Activated T-cell treated with anti-CD3 and anti-CD28 coated beads, Interleukin-2, amount 50 U/mL, for 48 hours (primary cell): ENCODE data around the gene FMOD.

Experiments
- DNase-seq, 2 experiments: peaks; one replicate each; pipeline ENCODE4 v3.0.0-alpha.2; 2020

Gene FMOD

DNA sequence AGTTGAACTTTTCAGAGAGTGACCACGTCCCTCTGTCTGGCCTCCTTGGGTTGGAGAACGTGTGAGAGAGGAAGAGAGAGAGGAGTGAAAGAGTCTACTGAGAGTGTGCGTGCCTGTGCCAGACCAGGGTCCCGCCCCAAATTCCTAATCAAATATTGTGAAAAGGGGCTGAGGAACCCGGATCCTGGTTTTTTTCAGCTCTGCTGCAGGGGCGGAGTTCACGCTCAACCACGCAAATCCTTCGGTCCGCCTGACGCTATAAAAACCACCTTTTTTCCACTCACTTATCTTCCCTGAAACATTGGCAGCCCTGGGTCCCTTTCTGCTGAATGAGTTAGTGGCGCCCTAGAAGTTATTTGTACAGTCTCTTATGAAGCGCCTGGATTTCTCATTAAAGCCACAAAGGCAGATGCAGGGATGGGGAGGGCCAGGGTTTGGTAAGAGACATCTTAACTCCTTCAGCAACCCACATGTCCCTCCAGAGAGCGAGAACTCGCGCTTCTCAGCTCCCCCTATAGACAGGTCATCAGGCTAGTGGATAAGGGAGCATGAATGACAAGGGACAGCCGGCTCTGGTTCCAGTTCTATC, at the start of gene FMOD:
Gene FMOD (minus strand): TSS at position 86 of the 589 bp plus-strand sequence. CDS start 2,852 bp downstream, outside the sequence.
- no peak for DNase-seq

GRCh38 chr1:203396595-203397194, 45.8 kb upstream of the FMOD start:
- DNase-seq, result no peak

GRCh38 chr1:203395751-203396150, 44.8 kb upstream of the FMOD start:
- no peak for DNase-seq

DNA sequence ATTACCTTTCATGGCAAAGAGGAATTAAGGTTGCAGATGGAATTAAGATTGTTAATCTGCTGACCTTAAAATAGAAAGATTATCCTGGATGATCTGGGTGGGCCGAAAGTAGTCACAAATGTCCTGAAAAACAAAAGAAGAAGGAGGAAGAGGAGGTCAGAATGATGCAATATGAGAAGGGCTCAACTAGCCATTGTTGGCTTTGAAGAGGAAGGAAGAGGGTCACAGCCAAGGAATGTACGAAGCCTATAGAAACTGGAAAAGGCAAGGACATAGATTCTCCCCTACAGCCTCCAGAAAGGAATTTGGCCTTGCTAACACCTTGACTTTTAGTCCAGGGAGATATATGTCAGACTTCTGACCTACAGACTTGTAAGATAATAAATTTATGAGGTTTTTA, 39.4 kb upstream of the FMOD start:
- DNase-seq, result no peak

- DNase-seq, result no peak
Observed at GRCh38 chr1:203388683-203389082, 37.8 kb upstream of the FMOD start.

DNA sequence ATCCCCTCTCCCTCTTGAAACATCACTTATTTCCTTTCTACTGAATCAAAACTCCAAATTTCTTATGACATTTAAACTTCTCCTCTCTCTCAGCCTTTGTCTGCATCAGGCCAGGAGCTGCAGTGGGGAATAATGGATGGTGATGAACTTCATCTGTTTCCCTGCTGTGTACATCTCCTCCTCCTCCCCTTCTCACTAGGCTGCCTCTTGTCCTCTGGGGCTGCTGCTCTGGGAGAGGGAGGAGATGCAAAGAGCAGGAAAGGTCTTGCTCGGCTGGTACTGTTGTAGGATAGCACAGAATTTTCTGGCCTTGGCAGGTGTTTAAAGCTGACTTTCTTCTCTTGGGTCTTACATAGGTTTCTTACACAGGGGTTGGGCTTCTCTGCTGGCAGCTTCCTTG, 31.1 kb upstream of the FMOD start:
- DNase-seq, result no peak

DNA sequence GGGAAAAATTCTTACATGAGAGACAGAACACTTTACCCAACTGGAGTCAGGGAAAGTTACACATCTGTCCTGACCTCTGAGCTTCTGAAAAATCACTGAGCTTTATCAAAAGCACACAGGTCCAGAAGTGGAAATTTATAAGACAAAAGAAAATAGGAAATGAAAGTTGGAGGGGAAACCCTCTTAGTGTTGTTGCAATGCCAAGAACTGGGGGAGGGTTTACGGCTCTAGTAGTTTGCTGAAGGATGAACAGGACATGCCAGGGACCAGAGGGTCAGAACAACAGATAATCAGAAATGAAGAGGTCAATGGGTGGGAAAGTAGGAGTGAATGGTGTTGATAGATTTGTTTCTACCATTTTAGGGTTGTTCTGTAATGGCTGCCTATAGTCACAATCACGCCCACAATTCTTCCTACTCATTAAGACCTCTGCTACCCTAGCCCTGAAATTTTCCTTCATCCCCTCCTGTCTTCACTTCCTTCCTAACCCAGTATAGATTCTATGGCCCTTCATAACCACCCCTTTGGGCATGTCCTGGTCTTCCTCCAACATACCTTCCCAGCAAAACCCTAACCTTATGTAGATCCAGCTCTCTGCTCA, 30.3 kb upstream of the FMOD start:
- DNase-seq, result no peak

DNA sequence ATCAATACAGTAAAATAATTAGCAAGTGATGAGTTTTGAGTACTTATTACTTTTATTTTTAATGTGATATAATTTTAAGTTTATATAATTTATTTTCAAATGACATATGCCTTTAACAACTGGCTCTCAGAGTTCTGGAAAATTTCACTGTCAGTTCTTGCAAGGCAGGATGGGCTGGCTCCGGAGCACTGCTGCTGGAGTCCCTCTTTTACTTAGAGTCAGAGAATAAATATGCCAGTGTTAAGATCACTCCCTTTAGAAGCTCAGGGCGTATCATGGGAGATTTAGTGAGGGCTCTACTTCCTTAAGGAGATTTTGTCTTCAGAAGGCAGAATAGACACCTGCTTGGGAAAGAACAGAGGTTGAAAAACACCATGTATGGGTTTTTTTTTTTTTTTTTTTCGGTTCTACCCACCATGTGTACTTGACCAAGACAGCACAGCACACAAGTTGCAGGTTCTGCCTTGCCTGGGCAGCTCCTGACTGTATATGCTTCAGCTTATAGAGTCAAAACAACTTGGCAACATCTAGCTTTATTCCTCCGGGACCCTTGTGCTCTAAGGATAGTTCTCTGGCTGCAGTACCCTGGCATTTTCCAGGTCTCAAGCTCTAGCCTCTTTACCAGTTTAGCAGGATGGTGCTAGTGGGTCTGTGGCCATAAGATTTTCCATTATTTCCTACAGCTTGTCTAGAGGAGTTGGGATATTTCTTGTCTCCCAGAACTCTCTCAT, 29.7 kb upstream of the FMOD start:
- DNase-seq, result no peak

GRCh38 chr1:203379825-203380224, 28.9 kb upstream of the FMOD start:
- no peak for DNase-seq

- DNase-seq, result no peak
Observed at GRCh38 chr1:203378556-203379245, 27.8 kb upstream of the FMOD start.

DNA sequence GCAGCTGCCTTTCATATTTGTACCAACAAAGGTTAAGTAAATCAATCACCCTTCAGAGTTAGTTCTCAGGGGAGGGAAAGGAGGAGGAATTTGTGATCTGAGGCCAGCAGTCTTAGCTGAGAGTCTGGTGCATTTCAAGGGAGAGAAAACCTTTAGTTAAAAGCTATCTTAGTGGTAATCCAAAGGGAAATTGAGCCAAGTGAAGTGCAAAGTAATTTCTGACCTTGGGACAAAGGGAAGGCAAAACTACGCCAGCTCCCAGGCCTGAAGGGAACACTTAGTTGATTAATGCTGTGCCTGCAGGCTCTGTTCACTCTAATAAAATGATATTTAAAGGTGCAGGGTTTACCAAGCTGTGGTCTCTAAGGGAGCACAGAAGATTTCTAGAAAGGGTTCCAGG, 23.1 kb upstream of the FMOD start:
- no peak for DNase-seq

DNA sequence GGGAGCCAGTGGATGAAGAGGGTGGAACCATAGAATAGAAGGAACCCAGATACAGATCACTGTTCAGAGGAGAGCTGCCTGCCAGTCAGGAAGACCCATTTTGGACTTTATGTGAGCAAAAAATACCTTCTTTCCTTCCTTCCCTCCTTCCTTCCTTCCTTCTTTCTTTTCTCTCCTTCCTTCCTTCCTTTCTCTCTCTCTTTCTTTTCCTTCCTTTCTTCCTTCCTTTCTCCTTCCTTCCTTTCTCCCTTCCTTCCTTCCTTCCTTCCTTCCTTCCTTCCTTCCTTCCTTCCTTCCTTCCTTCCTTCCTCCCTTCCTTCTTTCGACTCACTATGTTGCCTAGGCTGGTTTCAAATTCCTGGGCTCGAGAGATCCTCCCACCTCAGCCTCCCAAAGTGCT, 22.1 kb upstream of the FMOD start:
- no peak for DNase-seq

GRCh38 chr1:203371288-203371687, 20.4 kb upstream of the FMOD start:
- DNase-seq, result no peak

DNA sequence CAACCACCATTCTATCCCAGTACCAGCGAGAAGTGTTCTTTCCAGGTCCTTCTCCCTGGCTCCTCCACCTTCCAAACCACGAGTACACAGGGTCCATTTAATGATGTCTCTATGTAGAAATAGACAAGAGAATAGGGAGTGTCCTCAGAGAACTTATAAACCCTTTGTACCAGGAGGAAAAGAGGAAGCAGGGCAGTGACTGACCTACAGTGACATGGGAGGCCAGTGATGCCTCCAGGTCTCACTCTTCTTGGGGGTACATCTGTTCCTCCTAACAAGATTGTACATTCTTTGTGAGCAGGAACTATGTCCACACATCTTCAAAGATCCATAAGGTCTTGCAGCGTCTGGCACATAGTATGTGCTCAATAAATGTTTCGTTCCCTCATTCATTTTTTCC, 18.7 kb upstream of the FMOD start:
- no peak for DNase-seq

- no peak for DNase-seq
Observed at GRCh38 chr1:203368624-203369451, 17.9 kb upstream of the FMOD start.

GRCh38 chr1:203367057-203367456, 16.1 kb upstream of the FMOD start:
- no peak for DNase-seq

DNA sequence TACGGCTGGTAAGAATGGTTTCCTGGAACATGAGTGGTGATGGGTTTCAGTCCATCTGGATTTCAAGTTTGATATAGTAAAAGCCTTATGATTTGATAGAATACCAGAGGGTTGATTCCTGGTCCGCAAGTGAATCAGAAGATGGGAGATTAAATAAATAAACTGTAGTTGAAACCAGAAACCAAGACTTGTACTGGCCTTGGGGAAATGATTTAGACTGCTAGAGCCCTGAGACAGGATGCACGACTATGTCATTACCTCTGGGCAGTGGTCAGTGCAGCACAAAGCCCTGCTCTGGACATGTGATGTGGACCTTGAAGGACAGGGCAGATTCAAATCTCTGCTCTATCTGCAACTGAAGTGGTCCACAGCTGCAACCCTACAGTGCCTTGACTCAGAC, 15.6 kb upstream of the FMOD start:
- DNase-seq, result no peak

DNA sequence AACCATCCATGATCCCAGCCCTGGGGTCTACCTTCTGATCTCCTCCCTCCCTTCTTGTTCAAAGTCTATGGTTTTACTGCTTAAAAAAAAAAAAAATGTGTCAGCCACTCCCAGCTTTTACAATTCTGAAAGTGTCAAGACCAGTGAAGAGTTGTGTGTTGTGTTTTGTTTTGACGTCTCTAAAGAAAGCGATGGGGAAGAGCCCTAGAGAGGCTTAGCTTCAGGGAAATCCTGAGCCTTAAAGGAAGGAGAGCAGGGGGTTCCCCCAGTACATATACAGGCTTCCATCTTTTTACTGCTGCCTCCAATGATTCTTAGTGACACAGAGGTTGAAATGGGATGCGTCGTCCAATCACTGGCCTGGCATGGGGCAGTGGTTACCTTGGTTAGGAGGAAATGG, 13.9 kb upstream of the FMOD start:
- DNase-seq, result no peak

DNA sequence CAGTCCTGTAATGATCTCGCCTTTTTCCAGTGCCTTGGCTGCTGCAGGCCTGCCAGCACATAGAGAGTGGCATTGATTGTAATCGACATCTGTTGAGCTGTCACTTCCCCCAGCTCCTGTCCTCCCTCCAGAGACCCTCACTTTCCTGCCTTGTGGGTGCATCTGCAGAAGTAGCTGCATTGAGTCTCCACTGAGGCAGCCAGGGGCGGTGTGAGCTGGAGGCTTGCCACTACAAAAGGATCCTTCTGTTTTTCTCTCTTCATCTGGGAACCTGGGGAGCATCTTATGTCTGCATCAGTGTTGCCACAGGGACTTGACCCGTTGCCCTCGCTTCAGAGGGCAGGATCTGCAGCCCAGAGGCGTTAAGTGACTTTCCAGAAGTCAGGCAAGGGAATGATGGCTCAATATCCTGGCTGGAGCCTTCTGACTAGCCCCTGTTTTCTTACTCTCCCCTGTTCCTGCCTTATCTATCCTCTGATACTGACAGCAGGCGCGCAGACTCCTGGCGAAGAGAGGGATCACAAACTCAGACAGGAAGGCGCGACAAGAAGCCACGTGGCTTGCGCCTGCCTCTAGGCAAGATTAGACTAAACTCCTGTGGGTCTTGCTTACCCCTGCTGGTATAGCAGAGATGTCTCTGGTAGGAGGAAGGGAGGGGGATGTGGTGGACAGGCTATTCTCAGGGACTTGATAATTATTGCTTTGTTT, 13.3 kb upstream of the FMOD start:
- no peak for DNase-seq

- DNase-seq, result no peak
Observed at GRCh38 chr1:203362720-203363025, 11.8 kb upstream of the FMOD start.

GRCh38 chr1:203361945-203362719, 11.2 kb upstream of the FMOD start:
- no peak for DNase-seq
